ENCODE results near the gene PRKAG2.

DNA sequence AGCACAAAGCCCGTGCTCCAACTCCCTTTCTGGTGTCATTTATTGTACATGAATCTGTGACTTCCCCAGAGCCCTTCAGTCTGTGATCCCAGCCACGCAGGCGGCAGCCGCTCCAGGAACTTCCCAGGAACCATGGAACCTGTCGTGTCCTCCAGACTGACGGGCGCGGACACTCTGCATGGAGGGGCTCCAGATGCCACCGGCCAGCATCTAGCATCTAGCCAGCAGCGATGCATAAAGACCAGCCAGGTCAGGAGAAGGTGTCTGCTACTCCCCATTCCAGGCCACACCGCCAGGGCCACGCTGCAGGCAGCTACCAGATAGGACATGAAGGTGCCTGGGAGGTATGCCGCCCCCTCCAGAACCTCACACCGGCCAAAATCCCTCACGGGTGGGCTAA is 77.4 kb downstream of the PRKAG2 start:
- no peak for TF ChIP-seq POLR2A (IDR thresholded peaks at IDR 0.05)
- TF ChIP-seq, protein P1, sequence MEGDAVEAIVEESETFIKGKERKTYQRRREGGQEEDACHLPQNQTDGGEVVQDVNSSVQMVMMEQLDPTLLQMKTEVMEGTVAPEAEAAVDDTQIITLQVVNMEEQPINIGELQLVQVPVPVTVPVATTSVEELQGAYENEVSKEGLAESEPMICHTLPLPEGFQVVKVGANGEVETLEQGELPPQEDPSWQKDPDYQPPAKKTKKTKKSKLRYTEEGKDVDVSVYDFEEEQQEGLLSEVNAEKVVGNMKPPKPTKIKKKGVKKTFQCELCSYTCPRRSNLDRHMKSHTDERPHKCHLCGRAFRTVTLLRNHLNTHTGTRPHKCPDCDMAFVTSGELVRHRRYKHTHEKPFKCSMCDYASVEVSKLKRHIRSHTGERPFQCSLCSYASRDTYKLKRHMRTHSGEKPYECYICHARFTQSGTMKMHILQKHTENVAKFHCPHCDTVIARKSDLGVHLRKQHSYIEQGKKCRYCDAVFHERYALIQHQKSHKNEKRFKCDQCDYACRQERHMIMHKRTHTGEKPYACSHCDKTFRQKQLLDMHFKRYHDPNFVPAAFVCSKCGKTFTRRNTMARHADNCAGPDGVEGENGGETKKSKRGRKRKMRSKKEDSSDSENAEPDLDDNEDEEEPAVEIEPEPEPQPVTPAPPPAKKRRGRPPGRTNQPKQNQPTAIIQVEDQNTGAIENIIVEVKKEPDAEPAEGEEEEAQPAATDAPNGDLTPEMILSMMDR (IDR thresholded peaks at IDR 0.05), result no peak
